Astrocyte (in vitro differentiated cells and primary cell): Measurements from ENCODE around the gene MYB.

Source experiments
- CTCF ChIP-seq: IDR thresholded peaks from 2 replicates; pipeline ENCODE4 v1.5.1; 2011; ENCODE audit warnings: low read depth, mild to moderate bottlenecking, inconsistent platforms, low read length, moderate library complexity; ENCODE audit not compliant: insufficient read depth
- EZH2 ChIP-seq: IDR thresholded peaks from 2 replicates; pipeline ENCODE4 v1.6.1; 2012; ENCODE audit warnings: mild to moderate bottlenecking, low read length, inconsistent platforms; ENCODE audit not compliant: insufficient read depth

GRCh38 chr6:135227758-135228157 is 46.6 kb downstream of the MYB start:
- no peak for TF ChIP-seq CTCF
- TF ChIP-seq EZH2: no peak
